ENCODE measurements around the gene SORCS2. TPM values are rescaled to one million over a fixed set of nuclear protein-coding genes. Genes with fewer than 3 reads are reported as not detected.

SORCS2 gene
- total and polyA plus RNA-seq, 2 of the 8 experiments (the other 6 are each of a cell fraction or from before 2014, with no cell fraction given): 0.36 to 1.8 TPM

- H3K36me3 ChIP-seq (ENCODE audit: control insufficient read depth in 2 of 4, insufficient read depth in 4 of 4, low read length in 3 of 4): no peaks in the 10 kb centered on the region
- H4K5ac ChIP-seq (ENCODE audit: insufficient read length, low read depth, low read length): no peak overlapping the region
- H3K4ac ChIP-seq (replicated peaks; ENCODE audit: insufficient read length, low read depth, low read length): no peak overlapping the region
- POLR2A ChIA-PET (ENCODE audit: partially characterized antibody): no interaction called here
- H3K79me1 ChIP-seq (ENCODE audit: low read depth, low read length): no peaks in the 10 kb centered on the region
- no peak for FAIRE-seq
- no peak overlapping the region for H2BK15ac ChIP-seq (ENCODE audit: low read length)
- H2BK20ac ChIP-seq (ENCODE audit: low read length): no peak overlapping the region
- 90% methylated on average over 2 of the region's 2 CpGs; no CpG with 5 or more reads in 1 of the 2 experiments for WGBS, 2 experiments (ENCODE audit: extremely low coverage in 1 of 2, insufficient coverage in 1 of 2, insufficient read length in 1 of 2, insufficient replicate concordance in 2 of 2, low coverage in 1 of 2, low lambda C conversion rate in 2 of 2, missing lambda C conversion rate in 1 of 2)
- no peak for DNase-seq (ENCODE audit: low read depth in 1 of 2, low spot score in 2 of 2)
- no peak overlapping the region for H2BK12ac ChIP-seq (ENCODE audit: low read depth, low read length)
- CTCF ChIA-PET (ENCODE audit: partially characterized antibody): interaction anchor here (0.7 kb wide), 1 partner anchor 28 kb away, joined by 3 read pairs; no protein-coding TSS in a partner anchor
- H3K56ac ChIP-seq (replicated peaks; ENCODE audit: insufficient read length, low read depth, low read length): peak overlapping the region; percentile 96
- H2BK120ac ChIP-seq (replicated peaks; ENCODE audit: low read depth, low read length): no peak overlapping the region
- H3K79me2 ChIP-seq (ENCODE audit: control insufficient read depth in 1 of 2, insufficient read depth in 2 of 2, low read length in 2 of 2): no peaks in the 10 kb centered on the region
- peaks cover 0 to 2% (median under 1%) of the 10 kb centered on the region in 4 experiments; a peak in 3 of 7 replicates for H3K4me1 ChIP-seq (replicated peaks in 1 of 4; ENCODE audit: control insufficient read depth in 3 of 4, insufficient read depth in 4 of 4, low read length in 3 of 4)
- no peak overlapping the region for H3K18ac ChIP-seq (ENCODE audit: extremely low read depth, low read length)
- TF ChIP-seq ASH2L (IDR thresholded peaks at IDR 0.05; ENCODE audit: low read length): no peak
- no peak for TF ChIP-seq PHF8 (conservative IDR thresholded peaks at IDR 0.05; ENCODE audit: low read depth, low read length)
- no peak for TF ChIP-seq YY1 (IDR thresholded peaks at IDR 0.05; ENCODE audit: low read depth, low read length)
- TF ChIP-seq RNF2 (IDR thresholded peaks at IDR 0.05; ENCODE audit: borderline replicate concordance, low read depth, low read length, missing control alignments, poor library complexity, severe bottlenecking): no peak
- no peak for TF ChIP-seq POLR2A (IDR thresholded peaks at IDR 0.05; ENCODE audit: control extremely low read depth in 1 of 2, low read depth in 2 of 2, low read length in 2 of 2)
- no peak for TF ChIP-seq RBBP5 (IDR thresholded peaks at IDR 0.05; ENCODE audit: borderline replicate concordance, low read depth, low read length)
- TF ChIP-seq, protein P1, sequence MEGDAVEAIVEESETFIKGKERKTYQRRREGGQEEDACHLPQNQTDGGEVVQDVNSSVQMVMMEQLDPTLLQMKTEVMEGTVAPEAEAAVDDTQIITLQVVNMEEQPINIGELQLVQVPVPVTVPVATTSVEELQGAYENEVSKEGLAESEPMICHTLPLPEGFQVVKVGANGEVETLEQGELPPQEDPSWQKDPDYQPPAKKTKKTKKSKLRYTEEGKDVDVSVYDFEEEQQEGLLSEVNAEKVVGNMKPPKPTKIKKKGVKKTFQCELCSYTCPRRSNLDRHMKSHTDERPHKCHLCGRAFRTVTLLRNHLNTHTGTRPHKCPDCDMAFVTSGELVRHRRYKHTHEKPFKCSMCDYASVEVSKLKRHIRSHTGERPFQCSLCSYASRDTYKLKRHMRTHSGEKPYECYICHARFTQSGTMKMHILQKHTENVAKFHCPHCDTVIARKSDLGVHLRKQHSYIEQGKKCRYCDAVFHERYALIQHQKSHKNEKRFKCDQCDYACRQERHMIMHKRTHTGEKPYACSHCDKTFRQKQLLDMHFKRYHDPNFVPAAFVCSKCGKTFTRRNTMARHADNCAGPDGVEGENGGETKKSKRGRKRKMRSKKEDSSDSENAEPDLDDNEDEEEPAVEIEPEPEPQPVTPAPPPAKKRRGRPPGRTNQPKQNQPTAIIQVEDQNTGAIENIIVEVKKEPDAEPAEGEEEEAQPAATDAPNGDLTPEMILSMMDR (IDR thresholded peaks at IDR 0.05; ENCODE audit: control extremely low read depth in 1 of 3, insufficient read depth in 1 of 3, low read depth in 1 of 3, low read length in 3 of 3): no peak
- no peak for TF ChIP-seq POLR2AphosphoS5 (IDR thresholded peaks at IDR 0.05; ENCODE audit: low read depth, low read length)
- no peak for TF ChIP-seq KDM5A (IDR thresholded peaks at IDR 0.05; ENCODE audit: low read length)
- TF ChIP-seq RFX5 (IDR thresholded peaks at IDR 0.05; ENCODE audit: borderline replicate concordance, low read depth, low read length): no peak
- no peaks in the 10 kb centered on the region for H3K27me3 ChIP-seq (replicated peaks in 1 of 4; ENCODE audit: control insufficient read depth in 3 of 4, extremely low read depth in 1 of 4, insufficient read depth in 3 of 4, low read length in 3 of 4)
- H3K23ac ChIP-seq (ENCODE audit: insufficient read length): no peak overlapping the region
- H2AK5ac ChIP-seq (ENCODE audit: low read depth, low read length): no peak overlapping the region; the same call in 1 of the 2 replicates
- H3K9me3 ChIP-seq (ENCODE audit: insufficient read depth in 2 of 2, low read depth in 1 of 2, low read length in 1 of 2): no peaks in the 10 kb centered on the region
- no peak overlapping the region for H4K8ac ChIP-seq (ENCODE audit: extremely low read depth, insufficient read depth, low read length)
- peaks cover 8% of the 10 kb centered on the region; the same call in 1 of the 2 replicates for H3K23me2 ChIP-seq (ENCODE audit: low read depth, low read length)
- no peak overlapping the region for H3K4me2 ChIP-seq (ENCODE audit: insufficient read depth in 1 of 2, low read depth in 2 of 2, low read length in 2 of 2)
- H4K20me1 ChIP-seq (replicated peaks in 1 of 2; ENCODE audit: control insufficient read depth in 1 of 2, insufficient read depth in 2 of 2, low read length in 2 of 2): peaks cover 0 to 10% of the 10 kb centered on the region in 2 experiments
- no peak overlapping the region for H3K4me3 ChIP-seq (ENCODE audit: extremely low read depth in 1 of 4, insufficient read depth in 2 of 4, low read depth in 3 of 4, low read length in 4 of 4)
- no peak overlapping the region for H2BK5ac ChIP-seq (ENCODE audit: low read depth, low read length)
- no peak overlapping the region for H4K91ac ChIP-seq (replicated peaks; ENCODE audit: insufficient read length, low read length)
- H3K27ac ChIP-seq (ENCODE audit: low read depth, low read length): no peak overlapping the region
- H3K9ac ChIP-seq (replicated peaks in 1 of 4; ENCODE audit: extremely low read depth in 1 of 4, low read depth in 3 of 4, low read length in 3 of 4): no peak overlapping the region
- no peak overlapping the region for H3K14ac ChIP-seq (ENCODE audit: insufficient read length)
- no peak overlapping the region for H2AFZ ChIP-seq (ENCODE audit: low read length)
These were observed 170.0 kb downstream of the SORCS2 start for GRCh38 chr4:7362341-7362740.
